Measurements from ENCODE around the gene TGM1.

TGM1 gene

DNA sequence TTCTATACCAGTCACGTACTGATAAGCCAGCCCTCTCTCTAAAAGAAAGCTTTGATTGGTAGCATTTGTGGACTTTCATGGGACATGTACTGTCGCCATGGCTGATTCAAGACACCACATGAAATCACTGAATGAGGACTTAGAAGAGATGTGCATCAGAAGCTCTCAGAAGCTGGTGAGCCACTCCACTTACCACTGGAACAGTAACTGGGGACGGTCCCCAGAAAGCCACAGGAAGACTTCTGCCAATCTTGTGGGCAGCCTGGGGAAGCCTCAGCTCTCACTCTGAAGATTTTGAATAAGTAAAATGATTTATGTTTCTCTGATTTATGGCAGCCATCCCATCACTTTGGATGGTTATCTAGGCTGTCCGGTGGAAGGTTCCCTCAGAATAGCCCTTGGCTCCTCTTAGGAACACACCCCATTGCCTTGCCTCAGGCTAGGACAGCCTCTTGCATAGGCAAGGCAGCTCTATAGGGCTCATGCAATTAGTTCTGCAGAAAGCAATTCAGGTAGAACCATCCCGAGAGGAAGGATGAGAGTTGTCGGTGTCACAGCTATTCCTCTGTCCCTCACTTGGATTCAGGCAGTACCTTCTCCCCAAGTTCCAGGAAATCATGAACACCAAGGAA lies 26.8 kb upstream of the TGM1 start (continued):
- no peak for TF ChIP-seq ZNF701 (tag by site-specific recombination; IDR thresholded peaks at IDR 0.05)
- no peak for TF ChIP-seq ZNF391 (tag by site-specific recombination; IDR thresholded peaks at IDR 0.05; ENCODE audit: borderline replicate concordance, low read depth)
- TF ChIP-seq ZFP3 (tag by site-specific recombination; IDR thresholded peaks at IDR 0.05; ENCODE audit: low read depth), result no peak
- TF ChIP-seq ZNF639 (tag by site-specific recombination; IDR thresholded peaks at IDR 0.05), result no peak
- TF ChIP-seq ZNF426 (tag by site-specific recombination; IDR thresholded peaks at IDR 0.05), result no peak
- TF ChIP-seq ZNF529 (tag by site-specific recombination; IDR thresholded peaks at IDR 0.05; ENCODE audit: insufficient replicate concordance), result no peak
- no peak for TF ChIP-seq PRDM1 (tag by site-specific recombination; IDR thresholded peaks at IDR 0.05)
- no peak for TF ChIP-seq ZNF514 (tag by site-specific recombination; IDR thresholded peaks at IDR 0.05)

- Histone ChIP-seq H3K4me1 (ENCODE audit: control insufficient read depth, insufficient read depth, low read length) (no peaks in the 10 kb centered on the region), H3K9me3 (ENCODE audit: control insufficient read depth, insufficient read depth, low read depth, low read length) (no peaks in the 10 kb centered on the region), H3K27ac (ENCODE audit: extremely low read depth, low read depth, low read length) (no peak overlapping the region), H3K36me3 (ENCODE audit: control insufficient read depth in 2 of 2, insufficient read depth in 1 of 2, low read length in 2 of 2) (peaks cover 0 to 28% of the 10 kb centered on the region in 2 experiments; a peak in 1 of 3 replicates), H3K4me3 (ENCODE audit: low read depth, low read length) (no peak overlapping the region)
- ChIA-PET CTCF (interaction anchor here (1.0 to 1.2 kb wide), 2 partner anchors 10 to 44 kb away, joined by 4 read pairs; no protein-coding TSS in a partner anchor), POLR2A (no interaction called here)
- TF ChIP-seq ZFP3 (tag by site-specific recombination; IDR thresholded peaks at IDR 0.05; ENCODE audit: low read depth) (no peak), ZNF514 (tag by site-specific recombination; IDR thresholded peaks at IDR 0.05) (no peak), ZNF658 (tag by site-specific recombination; IDR thresholded peaks at IDR 0.05) (no peak), ZNF274 (IDR thresholded peaks at IDR 0.05; ENCODE audit: low read length) (no peak), ZNF274 (tag by site-specific recombination; IDR thresholded peaks at IDR 0.05; ENCODE audit: borderline replicate concordance) (no peak), ZNF707 (tag by site-specific recombination; IDR thresholded peaks at IDR 0.05) (no peak), ZNF629 (tag by site-specific recombination; IDR thresholded peaks at IDR 0.05) (no peak)
Observed at GRCh38 chr14:24286996-24287395, 24.0 kb upstream of the TGM1 start.

GRCh38 chr14:24285351-24285750 lies 22.4 kb upstream of the TGM1 start:
- H3K9me3 ChIP-seq (ENCODE audit: control insufficient read depth, insufficient read depth, low read depth, low read length), result no peaks in the 10 kb centered on the region
- no peaks in the 10 kb centered on the region for H3K4me1 ChIP-seq (ENCODE audit: control insufficient read depth, insufficient read depth, low read length)
- POLR2A ChIA-PET, result no interaction called here
- no peak overlapping the region for H3K27ac ChIP-seq (ENCODE audit: extremely low read depth, low read depth, low read length)
- H3K36me3 ChIP-seq (ENCODE audit: control insufficient read depth in 2 of 2, insufficient read depth in 1 of 2, low read length in 2 of 2), result peaks cover 0 to 12% of the 10 kb centered on the region in 2 experiments; a peak in 1 of 3 replicates
- CTCF ChIA-PET, result interaction anchor here (0.8 kb wide), 1 partner anchor 43 kb away, joined by 4 read pairs; the partner anchor contains the start of gene TINF2
- H3K4me3 ChIP-seq (ENCODE audit: low read depth, low read length), result no peak overlapping the region
- no peak for TF ChIP-seq ZNF558 (tag by site-specific recombination; IDR thresholded peaks at IDR 0.05)
- no peak for TF ChIP-seq ZBTB26 (tag by site-specific recombination; optimal IDR thresholded peaks at IDR 0.05)
- no peak for TF ChIP-seq ZNF248 (tag by site-specific recombination; IDR thresholded peaks at IDR 0.05)
- no peak for TF ChIP-seq ZNF623 (tag by site-specific recombination; IDR thresholded peaks at IDR 0.05)
- TF ChIP-seq ZNF223 (tag by site-specific recombination; IDR thresholded peaks at IDR 0.05), result no peak
- TF ChIP-seq, protein P1, sequence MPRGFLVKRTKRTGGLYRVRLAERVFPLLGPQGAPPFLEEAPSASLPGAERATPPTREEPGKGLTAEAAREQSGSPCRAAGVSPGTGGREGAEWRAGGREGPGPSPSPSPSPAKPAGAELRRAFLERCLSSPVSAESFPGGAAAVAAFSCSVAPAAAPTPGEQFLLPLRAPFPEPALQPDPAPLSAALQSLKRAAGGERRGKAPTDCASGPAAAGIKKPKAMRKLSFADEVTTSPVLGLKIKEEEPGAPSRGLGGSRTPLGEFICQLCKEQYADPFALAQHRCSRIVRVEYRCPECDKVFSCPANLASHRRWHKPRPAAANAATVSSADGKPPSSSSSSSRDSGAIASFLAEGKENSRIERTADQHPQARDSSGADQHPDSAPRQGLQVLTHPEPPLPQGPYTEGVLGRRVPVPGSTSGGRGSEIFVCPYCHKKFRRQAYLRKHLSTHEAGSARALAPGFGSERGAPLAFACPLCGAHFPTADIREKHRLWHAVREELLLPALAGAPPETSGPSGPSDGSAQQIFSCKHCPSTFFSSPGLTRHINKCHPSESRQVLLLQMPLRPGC (tag by site-specific recombination; IDR thresholded peaks at IDR 0.05), result no peak
- no peak for TF ChIP-seq ZNF791 (tag by site-specific recombination; IDR thresholded peaks at IDR 0.05)
- no peak for TF ChIP-seq ZNF157 (tag by site-specific recombination; IDR thresholded peaks at IDR 0.05)
- no peak for TF ChIP-seq PRDM1 (tag by site-specific recombination; IDR thresholded peaks at IDR 0.05)
- no peak for TF ChIP-seq KLF7 (tag by site-specific recombination; IDR thresholded peaks at IDR 0.05; ENCODE audit: borderline replicate concordance)
- TF ChIP-seq, protein P2, sequence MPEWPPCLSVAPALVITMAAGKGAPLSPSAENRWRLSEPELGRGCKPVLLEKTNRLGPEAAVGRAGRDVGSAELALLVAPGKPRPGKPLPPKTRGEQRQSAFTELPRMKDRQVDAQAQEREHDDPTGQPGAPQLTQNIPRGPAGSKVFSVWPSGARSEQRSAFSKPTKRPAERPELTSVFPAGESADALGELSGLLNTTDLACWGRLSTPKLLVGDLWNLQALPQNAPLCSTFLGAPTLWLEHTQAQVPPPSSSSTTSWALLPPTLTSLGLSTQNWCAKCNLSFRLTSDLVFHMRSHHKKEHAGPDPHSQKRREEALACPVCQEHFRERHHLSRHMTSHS (tag by site-specific recombination; IDR thresholded peaks at IDR 0.05), result no peak
- no peak for TF ChIP-seq SETDB1 (IDR thresholded peaks at IDR 0.05; ENCODE audit: insufficient read length, low read length)
- no peak for TF ChIP-seq GLI2 (tag by site-specific recombination; IDR thresholded peaks at IDR 0.05; ENCODE audit: borderline replicate concordance, low read depth)
- no peak for TF ChIP-seq GLIS1 (tag by site-specific recombination; IDR thresholded peaks at IDR 0.05)
- TF ChIP-seq KLF1 (tag by site-specific recombination; IDR thresholded peaks at IDR 0.05), result no peak
- TF ChIP-seq, protein P3, sequence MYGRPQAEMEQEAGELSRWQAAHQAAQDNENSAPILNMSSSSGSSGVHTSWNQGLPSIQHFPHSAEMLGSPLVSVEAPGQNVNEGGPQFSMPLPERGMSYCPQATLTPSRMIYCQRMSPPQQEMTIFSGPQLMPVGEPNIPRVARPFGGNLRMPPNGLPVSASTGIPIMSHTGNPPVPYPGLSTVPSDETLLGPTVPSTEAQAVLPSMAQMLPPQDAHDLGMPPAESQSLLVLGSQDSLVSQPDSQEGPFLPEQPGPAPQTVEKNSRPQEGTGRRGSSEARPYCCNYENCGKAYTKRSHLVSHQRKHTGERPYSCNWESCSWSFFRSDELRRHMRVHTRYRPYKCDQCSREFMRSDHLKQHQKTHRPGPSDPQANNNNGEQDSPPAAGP (tag by site-specific recombination; IDR thresholded peaks at IDR 0.05), result no peak

Data from HEK293 (cell line).